Peyer's patch (tissue), 4 donors: ENCODE results near the gene ZBTB2. TPM values are rescaled to one million over a fixed set of nuclear protein-coding genes. Genes with fewer than 3 reads are reported as not detected.
A peak's percentile ranks its signal among the peaks of the same experiment; 100 is the strongest.

Experiments
- DNase-seq, 3 donors: peaks; one replicate each; pipeline ENCODE4 v3.0.0-alpha.2; 2017 to 2019
- H3K27ac ChIP-seq, 4 donors: fragments of 200-600 bp; sonication (generic); one replicate each; pipeline ENCODE4 v1.5.1; 2016 to 2019
- H3K27me3 ChIP-seq, 2 donors: fragments of 200-600 bp; sonication (generic); one replicate each; pipeline ENCODE4 v1.5.1; 2019
- H3K36me3 ChIP-seq, 3 donors: fragments of 200-600 bp; sonication (generic); one replicate each; pipeline ENCODE4 v1.5.1; 2016 to 2019
- H3K4me1 ChIP-seq, 4 donors: fragments of 200-600 bp; sonication (generic); one replicate each; pipeline ENCODE4 v1.5.1; 2016 to 2019
- H3K4me3 ChIP-seq, 4 donors: fragments of 200-600 bp; sonication (generic); 1 replicate in 3 of 4; 2 replicates in 1 of 4; pipeline ENCODE4 v1.5.1; 2016 to 2019; ENCODE audit warnings: mild to moderate bottlenecking in 1 of 4
- H3K9me3 ChIP-seq, 4 donors: fragments of 200-600 bp; sonication (generic); one replicate each; pipeline ENCODE4 v1.5.1; 2016 to 2019; ENCODE audit warnings: mild to moderate bottlenecking in 1 of 4
- CTCF ChIP-seq, 6 experiments: fragments of 450-650 bp in 4 of 6; fragments of 200-600 bp in 2 of 6; sonication (generic) in 1 of 6; IDR thresholded peaks; one replicate each; pipeline ENCODE4 v1.5.1; 2017 to 2019; ENCODE audit warnings: antibody characterized with exemption in 6 of 6, mild to moderate bottlenecking in 3 of 6, moderate library complexity in 1 of 6
- POLR2A ChIP-seq, 2 donors: fragments of 450-650 bp; IDR thresholded peaks; one replicate each; pipeline ENCODE4 v1.5.1; 2017; ENCODE audit warnings: antibody characterized with exemption in 2 of 2, mild to moderate bottlenecking in 2 of 2, moderate library complexity in 2 of 2
- total RNA-seq, 4 donors: library from RNA; depleted of rRNA; stranded (reverse); fragments of >200 nt; gene quantifications; one replicate each; pipeline ENCODE4 v1.1.0, GENCODE V29; 2016

Gene ZBTB2
- total RNA-seq, 4 donors from 2014 or later: 7.3 to 12.4 (median 9.9) TPM

GRCh38 chr6:151327101-151327500 lies 64.3 kb downstream of the ZBTB2 start:
- Histone ChIP-seq H3K36me3 (no peaks in the 10 kb centered on the region), H3K27ac (no peak overlapping the region), H3K4me1 (peaks cover 0 to 22% (median 2%) of the 10 kb centered on the region in 4 donors), H3K9me3 (no peaks in the 10 kb centered on the region), H3K27me3 (no peaks in the 10 kb centered on the region), H3K4me3 (no peak overlapping the region)
- no peak for DNase-seq
- no peak for TF ChIP-seq CTCF (IDR thresholded peaks at IDR 0.05)
- no peak for TF ChIP-seq POLR2A (IDR thresholded peaks at IDR 0.05)

- H3K4me3 ChIP-seq: peak overlapping the region in 3 of 4 donors; percentile 36 to 56 (median 53)
- no peaks in the 10 kb centered on the region for H3K27me3 ChIP-seq
- H3K9me3 ChIP-seq: no peaks in the 10 kb centered on the region
- peaks cover 0 to 22% (median 2%) of the 10 kb centered on the region in 4 donors for H3K4me1 ChIP-seq
- TF ChIP-seq CTCF (IDR thresholded peaks at IDR 0.05) (no peak), POLR2A (IDR thresholded peaks at IDR 0.05) (no peak)
- H3K27ac ChIP-seq: peak overlapping the region; percentile 16 to 75 (median 54)
- no peak for DNase-seq
- no peaks in the 10 kb centered on the region for H3K36me3 ChIP-seq
Observed at GRCh38 chr6:151326116-151326825, 65.1 kb downstream of the ZBTB2 start.

GRCh38 chr6:151325075-151326050 lies 66.0 kb downstream of the ZBTB2 start:
- H3K4me3 ChIP-seq: peak overlapping the region; percentile 36 to 56 (median 48)
- H3K27ac ChIP-seq: peak overlapping the region; percentile 16 to 75 (median 54)
- H3K36me3 ChIP-seq: no peaks in the 10 kb centered on the region

GRCh38 chr6:151324488-151324825 lies 66.9 kb downstream of the ZBTB2 start:
- TF ChIP-seq CTCF (IDR thresholded peaks at IDR 0.05) (no peak), POLR2A (IDR thresholded peaks at IDR 0.05) (no peak)
- Histone ChIP-seq H3K9me3 (no peaks in the 10 kb centered on the region), H3K27ac (peak overlapping the region in 2 of 4 donors; percentile 35 to 75), H3K36me3 (no peaks in the 10 kb centered on the region), H3K4me1 (peaks cover 0 to 22% (median 2%) of the 10 kb centered on the region in 4 donors), H3K4me3 (no peak overlapping the region), H3K27me3 (no peaks in the 10 kb centered on the region)
- no peak for DNase-seq

More at GRCh38 chr6:151325075-151326050, 66.0 kb downstream of the ZBTB2 start:
- Histone ChIP-seq H3K9me3 (no peaks in the 10 kb centered on the region), H3K27me3 (no peaks in the 10 kb centered on the region), H3K4me1 (peaks cover 0 to 22% (median 2%) of the 10 kb centered on the region in 4 donors)
- TF ChIP-seq CTCF (IDR thresholded peaks at IDR 0.05) (no peak), POLR2A (IDR thresholded peaks at IDR 0.05) (no peak)
- DNase-seq: peak; percentile 31 to 71 (median 56)

- DNase-seq: peak; percentile 59 to 86 (median 86)
- Histone ChIP-seq H3K27ac (peak overlapping the region in 2 of 4 donors; percentile 35 to 75), H3K36me3 (no peaks in the 10 kb centered on the region), H3K9me3 (no peaks in the 10 kb centered on the region), H3K27me3 (no peaks in the 10 kb centered on the region), H3K4me3 (no peak overlapping the region), H3K4me1 (peaks cover 0 to 22% (median 2%) of the 10 kb centered on the region in 4 donors)
- TF ChIP-seq POLR2A (IDR thresholded peaks at IDR 0.05): no peak
- peak; percentile 83 to 98 (median 92) for TF ChIP-seq CTCF (IDR thresholded peaks at IDR 0.05)
Observed at GRCh38 chr6:151323791-151324487, 67.4 kb downstream of the ZBTB2 start.
